Fibroblast of pulmonary artery (primary cell): ENCODE measurements around the gene LCOR.

Source experiments
- DNase-seq: peaks from one replicate; pipeline ENCODE4 v3.0.0-alpha.2; 2010; ENCODE audit warnings: low read depth
- H3K4me3 ChIP-seq: replicated peaks from 2 replicates; pipeline ENCODE4 v1.5.1; 2011; ENCODE audit warnings: low read depth, mild to moderate bottlenecking, control low read depth, low read length, moderate library complexity
- TF ChIP-seq, protein P1 (sequence below): IDR thresholded peaks from 2 replicates; pipeline ENCODE4 v1.5.1; 2011; ENCODE audit warnings: mild to moderate bottlenecking, control low read depth, low read length, inconsistent platforms; ENCODE audit errors: missing control alignments

Gene LCOR

DNA sequence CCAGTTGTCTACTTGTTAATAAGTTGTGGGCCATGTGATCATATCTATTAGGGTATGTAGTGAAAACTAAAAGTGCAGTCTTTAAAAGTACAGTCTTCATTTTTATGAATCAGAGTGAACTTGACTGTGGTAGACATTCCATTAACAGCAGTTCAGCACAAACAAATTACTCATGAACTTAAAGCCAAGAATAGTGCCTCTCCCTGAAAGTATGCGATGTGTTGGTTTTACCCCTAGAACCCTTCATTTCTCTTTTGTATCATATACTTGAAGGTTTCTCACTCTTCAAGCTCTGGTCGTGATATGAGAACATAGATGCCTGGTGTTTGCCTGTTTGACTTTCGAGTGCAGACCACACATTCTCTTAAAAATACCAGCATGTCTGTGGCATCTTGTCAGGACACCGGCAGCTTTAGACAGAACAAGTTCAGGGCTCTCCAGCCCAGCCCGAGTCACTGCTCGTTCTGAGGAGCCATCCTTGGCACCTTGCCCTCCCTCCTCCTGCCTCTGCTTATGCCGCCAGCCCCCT is 159.3 kb downstream of the LCOR start:
- H3K4me3 ChIP-seq, result no peak overlapping the region
- TF ChIP-seq, protein P1, sequence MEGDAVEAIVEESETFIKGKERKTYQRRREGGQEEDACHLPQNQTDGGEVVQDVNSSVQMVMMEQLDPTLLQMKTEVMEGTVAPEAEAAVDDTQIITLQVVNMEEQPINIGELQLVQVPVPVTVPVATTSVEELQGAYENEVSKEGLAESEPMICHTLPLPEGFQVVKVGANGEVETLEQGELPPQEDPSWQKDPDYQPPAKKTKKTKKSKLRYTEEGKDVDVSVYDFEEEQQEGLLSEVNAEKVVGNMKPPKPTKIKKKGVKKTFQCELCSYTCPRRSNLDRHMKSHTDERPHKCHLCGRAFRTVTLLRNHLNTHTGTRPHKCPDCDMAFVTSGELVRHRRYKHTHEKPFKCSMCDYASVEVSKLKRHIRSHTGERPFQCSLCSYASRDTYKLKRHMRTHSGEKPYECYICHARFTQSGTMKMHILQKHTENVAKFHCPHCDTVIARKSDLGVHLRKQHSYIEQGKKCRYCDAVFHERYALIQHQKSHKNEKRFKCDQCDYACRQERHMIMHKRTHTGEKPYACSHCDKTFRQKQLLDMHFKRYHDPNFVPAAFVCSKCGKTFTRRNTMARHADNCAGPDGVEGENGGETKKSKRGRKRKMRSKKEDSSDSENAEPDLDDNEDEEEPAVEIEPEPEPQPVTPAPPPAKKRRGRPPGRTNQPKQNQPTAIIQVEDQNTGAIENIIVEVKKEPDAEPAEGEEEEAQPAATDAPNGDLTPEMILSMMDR, result no peak
- DNase-seq, result peak; percentile 48

GRCh38 chr10:96992721-96993120 is 160.6 kb downstream of the LCOR start:
- H3K4me3 ChIP-seq, result no peak overlapping the region
- TF ChIP-seq, protein P1, result no peak
- no peak for DNase-seq

DNA sequence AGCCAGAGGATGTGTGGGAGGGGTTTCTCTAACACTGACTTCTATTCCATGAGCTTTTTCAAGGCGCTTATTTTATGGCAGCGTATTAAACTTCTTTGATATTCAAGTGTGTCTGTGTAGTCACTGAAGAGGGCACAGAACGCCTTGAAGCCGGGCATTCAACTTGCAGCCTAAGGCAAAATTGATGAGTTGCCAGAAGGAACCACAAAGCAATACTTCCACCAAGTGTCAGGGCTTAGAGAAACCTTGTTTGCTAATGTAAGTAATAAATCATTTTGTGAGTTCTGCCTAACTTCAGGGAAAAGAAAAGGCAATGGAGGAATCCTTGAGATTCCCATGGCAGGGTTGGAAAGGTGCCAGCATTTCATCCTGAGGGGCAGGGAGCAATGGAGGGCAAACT is 163.8 kb downstream of the LCOR start:
- H3K4me3 ChIP-seq, result no peak overlapping the region
- TF ChIP-seq, protein P1, result no peak
- peak; percentile 8 for DNase-seq

DNA sequence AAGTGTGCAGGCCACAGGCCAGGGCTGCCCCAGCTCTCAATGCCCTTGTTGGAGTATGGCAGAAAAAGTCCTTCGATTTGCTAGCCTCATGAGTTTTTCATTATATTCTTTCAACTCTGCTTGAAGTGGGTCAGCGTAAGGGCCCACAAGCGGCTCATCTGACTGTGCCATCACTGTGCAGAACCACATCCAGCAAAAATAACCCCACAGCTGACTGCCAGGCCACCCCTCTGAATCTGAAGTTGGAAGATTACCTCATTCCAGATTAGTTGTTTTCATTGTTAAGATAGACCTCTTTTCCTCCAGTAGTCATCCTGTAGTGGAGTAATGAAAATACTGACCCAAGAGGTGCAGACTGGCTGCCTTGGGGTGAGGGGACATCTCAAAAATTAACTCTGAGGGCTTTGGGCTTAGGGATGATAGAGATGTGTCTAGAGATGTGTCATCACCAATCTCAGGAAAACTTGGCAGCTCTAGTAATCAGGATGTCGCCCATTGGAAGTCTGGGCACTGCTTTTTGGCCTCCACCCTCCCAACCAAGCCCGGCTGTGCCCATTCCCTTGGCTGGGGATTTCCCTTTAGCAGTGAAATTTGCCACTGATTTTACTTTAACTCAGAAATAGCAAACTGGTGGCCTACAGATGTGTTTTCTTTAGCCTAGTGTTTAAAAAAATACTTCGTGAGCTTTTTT is 164.3 kb downstream of the LCOR start:
- no peak overlapping the region for H3K4me3 ChIP-seq
- TF ChIP-seq, protein P1, result no peak
- DNase-seq, result no peak

- DNase-seq, result peak; percentile 65
- TF ChIP-seq, protein P1, result no peak
- H3K4me3 ChIP-seq, result no peak overlapping the region
These were observed 166.3 kb downstream of the LCOR start for GRCh38 chr10:96998329-96998888.

DNA sequence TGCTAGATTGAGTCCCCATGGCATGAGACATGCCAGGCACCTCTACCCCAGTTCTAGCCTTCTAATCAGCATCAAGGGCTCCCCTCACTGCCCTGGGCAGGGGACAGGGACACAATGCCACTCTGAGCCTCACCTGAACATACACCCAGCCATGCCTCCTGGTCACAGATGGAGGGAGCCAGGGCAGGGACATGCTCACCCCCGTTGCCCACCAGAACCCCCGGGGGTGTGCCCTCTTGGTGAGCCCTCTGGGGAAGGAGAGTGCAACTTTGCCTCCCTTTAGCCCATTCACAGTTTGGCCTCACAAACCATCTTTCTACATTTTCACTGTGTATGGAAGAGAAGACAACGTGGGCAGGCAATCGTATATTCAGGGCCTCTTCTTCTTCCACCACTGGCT is 167.2 kb downstream of the LCOR start:
- no peak for DNase-seq
- H3K4me3 ChIP-seq, result no peak overlapping the region
- TF ChIP-seq, protein P1, result no peak

- TF ChIP-seq, protein P1, result no peak
- H3K4me3 ChIP-seq, result no peak overlapping the region
- no peak for DNase-seq
These were observed 167.9 kb downstream of the LCOR start for GRCh38 chr10:96999987-97000386.
